PC-9 (cell line): ENCODE data around the gene CCDC136. TPM values are rescaled to one million over a fixed set of nuclear protein-coding genes. Genes with fewer than 3 reads are reported as not detected.

Source experiments
- BruUV-seq: library from RNA; stranded (reverse); fragments of 400-500 nt; replicated peaks from 2 replicates; lab custom pipeline; 2021; lab: Mats Ljungman, UMichigan
- CTCF ChIA-PET: fragments of 300-600 bp; sonication (Branson Sonifier 250); formaldehyde crosslinking; loops from one replicate; lab custom pipeline; 2022; ENCODE audit warnings: antibody characterized with exemption; lab: Charles Lee
- POLR2A ChIA-PET: fragments of 300-600 bp; sonication (Branson Sonifier 250); formaldehyde crosslinking; loops from one replicate; lab custom pipeline; 2022; ENCODE audit warnings: antibody characterized with exemption; ENCODE audit not compliant: unreplicated experiment; lab: Charles Lee
- DNase-seq, 2 experiments: peaks; one replicate each; pipeline versions ENCODE4 v3.0.0 to v3.0.0-alpha.2; 2015 to 2022; ENCODE audit warnings: mixed read lengths in 1 of 2
- H2AFZ ChIP-seq: fragments of 200-600 bp; sonication (generic); 2 replicates; pipeline ENCODE4 v1.8.1; 2017; ENCODE audit warnings: antibody characterized with exemption
- H3F3A ChIP-seq: fragments of 200-600 bp; sonication (generic); 2 replicates; pipeline ENCODE4 v1.8.1; 2017; ENCODE audit warnings: antibody characterized with exemption, mild to moderate bottlenecking, low read depth; ENCODE audit not compliant: insufficient read depth
- H3K27ac ChIP-seq: fragments of 200-600 bp; sonication (generic); 2 replicates; pipeline ENCODE4 v1.6.1; 2016; ENCODE audit warnings: mixed run types
- H3K27me3 ChIP-seq: fragments of 200-600 bp; sonication (generic); 2 replicates; pipeline ENCODE4 v1.6.1; 2016; ENCODE audit warnings: low read depth, mixed run types; ENCODE audit not compliant: insufficient read depth
- H3K36me3 ChIP-seq: fragments of 200-600 bp; sonication (generic); 2 replicates; pipeline ENCODE4 v1.6.1; 2016; ENCODE audit warnings: low read depth, mixed run types
- H3K4me1 ChIP-seq: fragments of 200-600 bp; sonication (generic); replicated peaks from 2 replicates; pipeline ENCODE4 v1.6.1; 2016; ENCODE audit warnings: mixed run types; ENCODE audit not compliant: insufficient read depth
- H3K4me2 ChIP-seq: fragments of 200-600 bp; sonication (generic); 2 replicates; pipeline ENCODE4 v1.6.1; 2017; ENCODE audit warnings: mixed run types
- H3K4me3 ChIP-seq: fragments of 200-600 bp; sonication (generic); 2 replicates; pipeline ENCODE4 v1.6.1; 2016; ENCODE audit warnings: mixed run types
- H3K79me2 ChIP-seq: fragments of 200-600 bp; sonication (generic); 2 replicates; pipeline ENCODE4 v1.6.1; 2017; ENCODE audit warnings: low read depth, mixed run types
- H3K9me2 ChIP-seq: fragments of 200-600 bp; sonication (generic); 2 replicates; pipeline ENCODE4 v1.8.1; 2017; ENCODE audit warnings: mild to moderate bottlenecking; ENCODE audit not compliant: insufficient read depth
- H3K9me3 ChIP-seq: fragments of 200-600 bp; sonication (generic); 2 replicates; pipeline ENCODE4 v1.8.1; 2016; ENCODE audit warnings: low read depth; ENCODE audit not compliant: insufficient read depth
- H4K20me1 ChIP-seq: fragments of 200-600 bp; sonication (generic); 2 replicates; pipeline ENCODE4 v1.8.1; 2017; ENCODE audit not compliant: insufficient read depth
- EZH2 ChIP-seq: fragments of 200-600 bp; sonication (generic); IDR thresholded peaks from 2 replicates; pipeline ENCODE4 v1.8.0; 2017; ENCODE audit warnings: antibody characterized with exemption, low read depth
- intact Hi-C: fragments of 100-400 bp; cut with micrococcal nuclease; formaldehyde crosslinking; loops from one replicate; pipeline ENCODE4 v1.10.0; 2022; ENCODE audit not compliant: unreplicated experiment
- total RNA-seq: library from RNA; stranded (reverse); gene quantifications from 2 replicates; pipeline ENCODE4 v1.2.3, GENCODE V29; 2021
- TF ChIP-seq, protein P1 (sequence below): fragments of 200-600 bp; sonication (generic); conservative IDR thresholded peaks from 2 replicates; pipeline ENCODE4 v1.6.1; 2017; ENCODE audit warnings: mixed run types, antibody characterized with exemption, mild to moderate bottlenecking, moderate library complexity

The CCDC136 gene
- total RNA-seq, 1 experiment from 2014 or later: 7.1 TPM

DNA sequence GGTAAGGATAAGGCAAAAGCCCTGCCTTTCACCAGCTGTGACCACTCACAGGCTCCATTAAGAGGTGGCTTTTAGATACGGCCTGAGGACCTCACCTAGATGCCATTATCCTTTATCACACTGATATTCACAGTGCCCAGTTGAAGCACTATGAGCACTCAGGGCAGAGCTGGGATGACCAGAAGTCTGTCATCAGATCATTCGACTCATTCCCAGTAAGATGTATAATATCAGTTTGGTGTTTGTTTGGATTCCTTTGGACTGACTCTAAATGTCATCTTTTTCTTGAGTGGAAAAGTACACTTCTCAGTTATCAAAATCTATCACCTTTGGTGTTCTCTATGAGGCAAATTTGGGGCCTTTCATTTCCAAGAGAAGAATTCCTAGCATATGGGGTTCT, 18.7 kb downstream of the CCDC136 start:
- no TSS peak for BruUV-seq
- Histone ChIP-seq H3K79me2 (no peaks in the 10 kb centered on the region), H3F3A (peaks cover 10% of the 10 kb centered on the region; the same call in 1 of the 2 replicates), H4K20me1 (no peaks in the 10 kb centered on the region), H2AFZ (no peak overlapping the region), H3K27me3 (no peaks in the 10 kb centered on the region), H3K4me2 (no peak overlapping the region), H3K27ac (no peak overlapping the region), H3K9me3 (no peaks in the 10 kb centered on the region), H3K4me3 (no peak overlapping the region), H3K36me3 (no peaks in the 10 kb centered on the region), H3K4me1 (peaks cover 12% of the 10 kb centered on the region), H3K9me2 (no peaks in the 10 kb centered on the region)
- no peak for DNase-seq
- no peak for TF ChIP-seq EZH2
- TF ChIP-seq, protein P1, sequence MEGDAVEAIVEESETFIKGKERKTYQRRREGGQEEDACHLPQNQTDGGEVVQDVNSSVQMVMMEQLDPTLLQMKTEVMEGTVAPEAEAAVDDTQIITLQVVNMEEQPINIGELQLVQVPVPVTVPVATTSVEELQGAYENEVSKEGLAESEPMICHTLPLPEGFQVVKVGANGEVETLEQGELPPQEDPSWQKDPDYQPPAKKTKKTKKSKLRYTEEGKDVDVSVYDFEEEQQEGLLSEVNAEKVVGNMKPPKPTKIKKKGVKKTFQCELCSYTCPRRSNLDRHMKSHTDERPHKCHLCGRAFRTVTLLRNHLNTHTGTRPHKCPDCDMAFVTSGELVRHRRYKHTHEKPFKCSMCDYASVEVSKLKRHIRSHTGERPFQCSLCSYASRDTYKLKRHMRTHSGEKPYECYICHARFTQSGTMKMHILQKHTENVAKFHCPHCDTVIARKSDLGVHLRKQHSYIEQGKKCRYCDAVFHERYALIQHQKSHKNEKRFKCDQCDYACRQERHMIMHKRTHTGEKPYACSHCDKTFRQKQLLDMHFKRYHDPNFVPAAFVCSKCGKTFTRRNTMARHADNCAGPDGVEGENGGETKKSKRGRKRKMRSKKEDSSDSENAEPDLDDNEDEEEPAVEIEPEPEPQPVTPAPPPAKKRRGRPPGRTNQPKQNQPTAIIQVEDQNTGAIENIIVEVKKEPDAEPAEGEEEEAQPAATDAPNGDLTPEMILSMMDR: no peak
- ChIA-PET POLR2A (no interaction called here), CTCF (no interaction called here)
- intact Hi-C loops: no loop called here

DNA sequence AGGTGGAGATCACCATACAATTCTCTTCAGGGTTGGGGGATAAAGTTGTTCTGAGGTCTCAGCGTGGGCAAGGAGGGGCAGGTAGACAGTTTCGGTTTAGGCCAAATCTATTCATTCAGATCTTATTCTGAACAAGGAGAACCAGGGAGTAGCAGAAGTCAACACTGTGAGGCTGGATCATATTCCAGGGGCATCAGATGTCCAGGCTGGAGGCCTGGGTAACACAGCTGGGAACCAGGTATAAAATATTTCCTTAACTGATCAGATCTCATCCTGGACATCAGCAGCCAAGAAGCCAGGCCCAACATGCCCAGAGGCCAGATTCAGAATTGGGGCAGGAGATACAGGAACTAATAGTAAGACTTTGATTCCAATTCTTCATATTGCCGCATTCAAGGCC, 19.2 kb downstream of the CCDC136 start:
- H3F3A ChIP-seq: peaks cover 10% of the 10 kb centered on the region; the same call in 1 of the 2 replicates
- no peak overlapping the region for H3K4me2 ChIP-seq
- DNase-seq: no peak
- no peaks in the 10 kb centered on the region for H3K79me2 ChIP-seq
- POLR2A ChIA-PET: no interaction called here
- no peak overlapping the region for H2AFZ ChIP-seq
- no peaks in the 10 kb centered on the region for H4K20me1 ChIP-seq
- H3K36me3 ChIP-seq: no peaks in the 10 kb centered on the region
- TF ChIP-seq, protein P1: no peak
- no peak for TF ChIP-seq EZH2
- CTCF ChIA-PET: no interaction called here
- no peak overlapping the region for H3K4me3 ChIP-seq
- no peak overlapping the region for H3K27ac ChIP-seq
- H3K9me3 ChIP-seq: no peaks in the 10 kb centered on the region
- intact Hi-C loops: no loop called here
- no TSS peak for BruUV-seq
- H3K4me1 ChIP-seq: peaks cover 12% of the 10 kb centered on the region
- no peaks in the 10 kb centered on the region for H3K9me2 ChIP-seq
- no peaks in the 10 kb centered on the region for H3K27me3 ChIP-seq

DNA sequence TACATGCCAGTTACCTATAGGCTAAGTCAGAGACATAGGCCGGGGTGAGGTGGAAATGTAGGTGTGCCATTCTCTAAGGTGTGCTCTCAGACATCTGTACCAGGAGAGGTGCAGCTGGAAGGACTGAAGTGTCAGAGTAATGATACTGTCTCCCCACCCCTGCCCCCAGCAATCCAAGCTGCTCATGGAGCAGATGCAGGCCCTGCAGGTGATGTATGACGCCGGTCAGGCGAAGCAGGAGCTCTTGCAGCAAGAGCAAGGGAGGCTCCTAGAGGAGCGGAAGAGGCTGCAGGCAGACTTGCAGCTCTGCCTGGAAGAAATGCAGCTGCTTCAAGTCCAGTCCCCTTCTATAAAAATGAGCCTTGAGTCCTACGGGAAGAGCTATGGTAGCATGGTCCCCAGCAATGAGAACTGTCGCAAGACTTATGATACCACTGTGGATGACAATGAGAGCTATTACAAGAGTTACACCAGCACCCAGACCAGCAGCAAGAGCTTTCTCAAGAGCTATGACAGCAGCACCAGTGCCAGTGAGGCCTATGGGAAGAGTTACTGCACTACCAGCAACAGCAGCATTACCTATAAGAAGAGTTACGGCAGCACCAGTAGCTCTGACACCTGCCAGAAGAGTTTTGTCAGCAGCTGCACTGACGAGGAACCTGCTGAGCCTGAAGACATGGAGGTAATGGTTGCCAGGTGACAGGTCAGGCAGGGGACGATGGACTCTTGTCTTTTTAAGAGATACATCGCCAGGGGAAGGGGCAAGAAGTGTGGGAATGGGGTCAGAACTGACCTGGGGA, 20.1 kb downstream of the CCDC136 start:
- Histone ChIP-seq H4K20me1 (no peaks in the 10 kb centered on the region), H3K27me3 (peaks cover 6% of the 10 kb centered on the region), H3K4me1 (peaks cover 12% of the 10 kb centered on the region), H3F3A (peaks cover 10% of the 10 kb centered on the region; the same call in 1 of the 2 replicates), H3K27ac (no peak overlapping the region), H3K4me3 (no peak overlapping the region), H3K36me3 (no peaks in the 10 kb centered on the region), H3K4me2 (0 out of 2 replicates have a peak overlapping the region, but pooled peaks have one; percentile 15), H3K79me2 (no peaks in the 10 kb centered on the region), H2AFZ (no peak overlapping the region), H3K9me3 (no peaks in the 10 kb centered on the region), H3K9me2 (no peaks in the 10 kb centered on the region)
- no peak for TF ChIP-seq EZH2
- TF ChIP-seq, protein P1: no peak
- BruUV-seq: no TSS peak
- no peak for DNase-seq
- intact Hi-C loops: no loop called here
- ChIA-PET POLR2A (no interaction called here), CTCF (no interaction called here)
